HG02885 (cell line): Measurements from ENCODE around the gene COPB2.
"Not testable (repeated sequence)": the region's sequence is repeated elsewhere in the genome, so short reads cannot be mapped to it uniquely, and the experiment has no call there.

Experiments
- ATAC-seq: cut with Tn5 transposase; IDR thresholded peaks from one replicate; pipeline ENCODE4 v1.9.1; 2021; ENCODE audit warnings: mild to moderate bottlenecking; ENCODE audit not compliant: unreplicated experiment, poor library complexity

Gene COPB2

DNA sequence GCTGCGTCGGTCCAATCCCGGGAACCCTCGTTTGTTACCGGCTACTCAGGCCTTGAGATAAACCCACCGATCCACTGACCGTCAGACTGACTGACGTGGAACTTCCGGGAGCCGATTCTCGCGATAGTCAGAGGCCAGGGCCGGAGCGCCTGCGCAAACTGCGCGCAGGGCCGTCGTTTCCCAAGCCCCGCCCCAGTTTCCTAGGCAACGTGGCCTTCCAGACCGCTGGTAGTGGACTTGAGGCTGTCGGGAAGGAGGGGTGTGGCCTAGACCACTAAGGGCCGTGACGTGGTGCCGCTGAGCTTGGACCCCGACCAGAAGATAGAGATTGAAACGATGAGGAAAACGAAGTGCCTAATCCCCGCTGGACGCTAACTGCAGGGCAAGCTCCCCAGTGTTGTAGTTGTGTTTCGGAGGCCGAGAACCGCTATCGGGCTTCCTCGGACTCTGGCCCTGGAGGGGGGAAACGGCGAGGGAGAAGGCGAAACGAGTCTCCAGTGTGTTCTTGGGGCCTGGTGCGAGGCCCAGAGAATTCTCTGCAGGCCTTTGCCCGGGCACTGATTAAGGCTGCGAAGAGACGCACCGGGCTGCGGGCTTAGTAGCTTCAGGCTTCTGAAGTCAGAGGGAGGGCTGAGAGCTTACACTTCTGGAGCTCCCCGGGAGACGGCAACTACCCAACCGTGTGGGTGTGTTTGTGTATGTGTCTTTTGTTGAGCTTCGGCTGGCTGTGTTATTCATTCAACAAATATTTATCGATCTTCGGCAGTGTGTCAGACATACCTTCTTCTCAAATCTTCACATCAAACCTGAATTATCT, at the start of gene COPB2:
TSS of gene COPB2 (minus strand) at position 96 of the 817 bp plus-strand sequence. CDS start 97 bp downstream, outside the sequence.
- peak; percentile 99 for ATAC-seq

GRCh38 chr3:139434764-139435307, 45.4 kb upstream of the COPB2 start:
- no peak for ATAC-seq

DNA sequence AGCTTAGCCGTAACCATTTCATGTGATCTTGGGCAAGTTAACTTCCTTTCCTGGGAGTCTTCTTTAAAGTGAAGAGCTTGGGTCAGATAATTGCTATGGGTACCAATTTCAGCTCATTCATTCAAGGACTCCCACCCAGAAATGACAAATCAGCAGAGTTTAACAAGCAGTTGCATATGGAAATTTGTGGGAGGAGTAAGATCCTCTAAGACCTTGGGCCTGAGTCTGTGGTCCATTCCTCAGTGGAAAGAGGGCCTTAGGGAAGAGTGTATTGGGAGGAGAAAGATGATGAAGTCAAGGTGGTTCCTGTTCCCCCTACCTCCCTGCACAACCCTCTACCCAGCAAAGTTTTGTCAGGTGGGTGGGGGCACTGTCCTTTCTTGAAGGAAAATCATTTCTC, 44.8 kb upstream of the COPB2 start:
- ATAC-seq: no peak

DNA sequence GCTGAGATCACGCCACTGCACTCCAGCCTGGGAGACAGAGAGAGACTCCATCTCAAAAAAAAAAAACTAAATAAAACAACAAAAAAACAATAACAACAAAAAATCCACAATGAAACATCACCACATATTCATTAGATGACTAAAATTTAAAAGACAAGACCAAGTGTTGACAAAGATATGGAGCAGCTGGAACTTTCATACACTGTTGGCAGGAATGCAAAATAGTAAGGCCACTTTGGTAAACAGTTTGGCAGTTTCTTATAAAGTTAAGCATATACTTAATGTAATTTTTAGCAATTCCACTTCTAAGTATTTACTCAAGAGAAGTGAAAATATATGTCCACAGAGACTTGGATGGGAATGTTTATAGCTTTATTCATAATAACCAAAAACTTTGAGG, 43.6 kb upstream of the COPB2 start:
- ATAC-seq: no peak

GRCh38 chr3:139430493-139430892, 41.0 kb upstream of the COPB2 start:
- no peak for ATAC-seq

GRCh38 chr3:139427283-139428060, 38.0 kb upstream of the COPB2 start:
- ATAC-seq: peak; percentile 83

GRCh38 chr3:139425745-139426400, 36.4 kb upstream of the COPB2 start:
- no peak for ATAC-seq

- no peak for ATAC-seq
These were observed 33.8 kb upstream of the COPB2 start for GRCh38 chr3:139423232-139423631.

GRCh38 chr3:139421460-139421859, 32.0 kb upstream of the COPB2 start:
- no peak for ATAC-seq

GRCh38 chr3:139421040-139421439, 31.6 kb upstream of the COPB2 start:
- no peak for ATAC-seq

DNA sequence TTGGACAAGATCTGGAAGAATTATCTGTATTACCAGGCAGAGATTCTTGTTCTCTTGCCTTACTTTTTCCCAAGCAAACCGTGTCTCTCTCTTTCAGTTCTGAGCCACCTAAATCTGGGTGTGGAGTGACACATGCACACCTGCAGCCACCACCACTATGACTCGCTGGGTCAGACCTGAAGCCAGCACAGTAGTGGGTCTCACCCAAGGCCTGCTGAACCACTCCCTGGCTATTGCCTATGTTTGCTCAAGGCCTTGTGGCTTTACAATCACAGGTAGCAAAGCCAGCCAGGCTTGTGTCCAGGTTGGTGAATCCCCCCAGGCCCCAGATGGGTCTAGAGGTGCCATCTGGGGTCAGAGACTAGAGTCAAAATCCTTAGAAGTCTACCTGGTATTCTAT, 28.7 kb upstream of the COPB2 start:
- ATAC-seq: no peak

DNA sequence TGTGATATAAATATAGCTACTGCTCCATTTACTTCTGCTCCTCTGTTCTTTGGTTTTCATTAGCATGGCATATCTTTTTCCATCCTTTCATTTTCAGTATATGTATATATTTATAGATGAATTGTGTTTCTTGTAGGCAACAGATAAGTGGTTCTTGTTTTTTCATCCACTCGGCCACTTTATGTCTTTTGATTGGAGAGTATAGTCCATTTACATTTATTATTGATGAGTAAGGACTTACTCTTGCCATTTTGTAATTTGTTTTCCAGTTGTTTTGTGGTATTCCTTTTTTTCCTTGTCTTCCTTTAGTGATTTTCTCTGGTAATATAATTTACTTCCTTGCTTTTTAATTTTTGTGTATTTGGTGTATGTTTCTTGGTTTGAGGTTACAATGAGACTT, 26.8 kb upstream of the COPB2 start:
- ATAC-seq: no peak

DNA sequence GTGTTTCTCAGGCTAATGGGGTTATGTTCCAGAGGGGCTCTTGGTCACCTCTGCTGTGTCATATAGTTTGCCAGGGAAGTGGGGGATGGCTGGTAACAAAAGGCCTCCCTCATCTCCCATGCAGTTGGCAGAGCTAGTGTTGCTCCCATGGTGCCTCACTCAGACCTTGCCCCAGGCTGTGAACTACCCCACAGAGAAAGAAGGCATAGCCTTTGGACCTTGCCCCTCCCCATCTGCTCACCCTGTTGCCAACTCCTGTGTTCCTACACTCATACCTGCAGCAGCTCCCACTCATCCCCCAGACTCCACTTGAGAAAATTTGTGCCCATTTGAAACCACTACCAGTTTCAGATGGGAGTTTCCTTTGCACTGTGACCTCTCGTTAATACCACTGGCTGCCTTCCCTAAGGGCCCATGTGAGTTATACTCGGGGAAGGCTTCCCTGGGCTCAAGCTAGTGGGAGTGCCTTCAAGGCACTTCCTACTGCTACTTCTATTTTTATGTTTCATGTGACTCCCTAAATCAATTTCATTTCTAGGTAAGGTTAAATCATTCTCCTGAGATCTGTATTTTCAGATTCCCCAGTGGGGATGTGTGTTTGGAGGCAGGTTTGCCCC, 25.3 kb upstream of the COPB2 start:
- no peak for ATAC-seq

DNA sequence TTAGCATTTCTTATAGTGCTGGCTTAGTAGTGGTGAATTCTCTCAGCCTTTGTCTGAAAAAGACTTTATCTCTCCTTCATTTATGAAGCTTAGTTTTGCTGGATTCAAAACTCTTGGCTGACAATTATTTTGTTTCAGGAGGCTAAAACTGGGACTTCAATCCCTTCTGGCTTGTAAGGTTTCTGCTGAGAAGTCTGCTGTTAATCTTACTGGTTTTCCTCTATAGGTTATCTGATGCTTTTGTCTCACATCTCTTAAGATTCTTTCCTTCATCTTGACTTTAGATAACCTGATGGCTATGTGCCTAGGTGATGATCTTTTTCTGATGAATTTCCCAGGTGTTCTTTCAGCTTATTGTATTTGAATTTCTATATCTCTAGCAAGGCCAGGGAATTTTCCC, 23.4 kb upstream of the COPB2 start:
- not testable (repeated sequence) for ATAC-seq

DNA sequence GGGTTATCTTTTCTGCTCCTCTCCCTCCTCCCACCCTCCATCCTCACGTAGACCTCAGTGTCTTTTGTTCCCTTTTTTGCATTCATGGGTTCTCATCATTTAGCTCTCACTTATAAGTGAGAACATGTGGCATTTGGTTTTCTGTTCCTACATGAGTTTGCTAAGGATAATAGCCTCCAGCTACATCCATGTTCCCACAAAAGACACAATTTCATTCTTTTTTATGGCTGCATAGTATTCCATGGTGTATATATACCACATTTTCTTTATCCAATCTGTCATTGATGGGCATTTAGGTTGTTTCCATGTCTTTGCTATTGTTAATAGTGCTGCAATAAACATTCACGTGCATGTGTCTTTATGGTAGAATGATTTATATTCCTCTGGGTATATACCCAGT, 11.7 kb upstream of the COPB2 start:
- not testable (repeated sequence) for ATAC-seq

GRCh38 chr3:139396707-139397106, 7.3 kb upstream of the COPB2 start:
- no peak for ATAC-seq

DNA sequence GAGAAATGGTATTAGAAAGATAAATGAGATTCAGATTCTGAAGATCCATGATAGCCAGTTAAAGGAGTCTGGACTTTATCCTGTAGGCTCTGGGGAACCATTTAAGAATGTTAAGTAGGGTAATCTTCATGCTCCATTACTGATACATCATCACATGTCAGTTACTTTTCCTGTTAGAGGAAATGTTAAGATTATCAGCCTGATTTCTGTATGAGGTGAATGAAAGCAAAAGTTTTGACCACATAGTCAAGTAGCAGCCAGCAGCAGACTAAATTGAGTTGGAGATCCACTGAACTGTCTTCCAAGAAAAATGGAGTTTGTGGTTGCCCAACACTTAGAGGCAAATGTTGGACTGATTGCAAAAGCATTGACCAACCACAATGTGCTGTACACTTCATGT, 4.7 kb upstream of the COPB2 start:
- no peak for ATAC-seq

DNA sequence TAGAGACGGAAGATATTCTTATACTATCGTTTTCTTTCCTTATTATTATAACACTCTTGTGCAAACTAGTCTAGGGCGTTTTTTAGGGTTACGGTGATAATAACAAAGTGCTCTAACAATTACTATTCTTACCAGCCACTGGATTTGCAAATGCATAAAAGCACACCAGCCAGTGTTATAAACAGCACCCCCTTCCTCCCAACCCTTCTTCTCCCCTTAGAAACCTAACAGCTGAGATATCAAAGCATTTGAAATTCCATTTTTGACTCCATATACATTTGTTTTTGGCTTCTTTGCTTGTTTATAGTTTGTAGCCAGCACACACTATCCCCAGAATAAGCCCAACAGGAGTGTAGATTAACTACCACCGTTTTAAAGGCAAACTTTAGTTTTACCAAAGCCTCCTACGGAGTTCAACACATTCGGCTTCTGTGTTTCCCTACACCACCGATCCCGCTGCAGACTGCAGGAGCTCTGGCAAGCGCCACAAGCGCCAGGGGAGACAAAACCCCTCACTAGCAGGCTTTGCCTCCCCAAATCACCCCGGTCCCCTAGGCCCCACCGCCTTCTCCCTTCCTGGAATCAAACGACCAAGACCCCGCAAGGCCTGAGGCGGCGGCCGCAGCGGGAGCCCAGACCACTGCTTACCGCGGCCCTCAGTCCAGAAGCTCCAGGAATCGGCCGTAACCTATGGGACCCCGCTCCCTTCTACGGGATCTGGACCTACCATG, 461 bp downstream of the COPB2 start:
- peak; percentile 34 for ATAC-seq

- no peak for ATAC-seq
These were observed 1.4 kb downstream of the COPB2 start for GRCh38 chr3:139388077-139388476.

- ATAC-seq: not testable (repeated sequence)
These were observed 7.2 kb downstream of the COPB2 start for GRCh38 chr3:139382291-139382690.
